ENCODE data around the gene PPP6R2. TPM values are rescaled to one million over a fixed set of nuclear protein-coding genes. Genes with fewer than 3 reads are reported as not detected.

Gene PPP6R2
- total and polyA plus RNA-seq, 2 donors (not counting 3 experiments of a cell fraction or from before 2014, with no cell fraction given), result 38.6 to 54.6 TPM

DNA sequence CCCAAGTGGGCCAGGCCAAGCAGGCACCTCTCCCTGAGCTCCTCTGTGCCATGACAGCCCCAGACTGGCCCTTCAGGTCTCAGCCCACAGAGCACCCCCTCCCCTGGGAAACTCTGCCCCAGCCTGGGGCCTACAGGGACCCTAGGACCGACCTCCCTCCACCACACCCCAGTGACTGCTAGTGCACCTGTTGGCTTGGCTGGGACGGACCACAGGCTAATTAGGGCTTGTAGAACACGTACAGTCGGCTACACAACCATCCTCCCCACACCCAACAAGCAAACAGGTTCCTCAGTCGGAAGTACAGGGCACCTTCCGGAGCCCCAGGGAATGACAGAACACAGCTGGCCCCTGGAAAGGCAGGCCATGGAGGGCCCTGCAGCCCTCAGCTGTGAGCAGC, 127.4 kb downstream of the PPP6R2 start:
- H2AFZ ChIP-seq (ENCODE audit: low read depth, low read length), result no peak overlapping the region

More for the DNA sequence above, 127.4 kb downstream of the PPP6R2 start:
- DNase-seq (ENCODE audit: low read depth, low spot score) (no peak), FAIRE-seq (no peak)
- peaks cover 17% of the 10 kb centered on the region for H3K4me1 ChIP-seq (ENCODE audit: control insufficient read depth, extremely low read depth, insufficient read depth, low read length)
- ChIA-PET POLR2A (no interaction called here), CTCF (interaction anchor here (0.7 to 1.3 kb wide), 3 partner anchors 27 to 150 kb away, joined by 3 read pairs; partner anchors contain the start of gene SCO2)
- H3K9ac ChIP-seq (replicated peaks; ENCODE audit: extremely low read depth, insufficient read depth, low read length), result no peak overlapping the region
- dilution Hi-C loops (cut with MboI; ENCODE audit: extremely low pct_ligation_motif_present, low sequenced_read_pairs) (no loop called here), intact Hi-C loops (cut with micrococcal nuclease) (no loop called here)
- peaks cover 65% of the 10 kb centered on the region for H3K79me2 ChIP-seq (ENCODE audit: control insufficient read depth, insufficient read depth, low read length)
- BruUV-seq (replicated peaks), result no TSS peak
- H3K4me3 ChIP-seq (replicated peaks in 1 of 3; ENCODE audit: insufficient read depth in 1 of 3, low read depth in 1 of 3, low read length in 3 of 3), result no peak overlapping the region
- H4K20me1 ChIP-seq (replicated peaks; ENCODE audit: control insufficient read depth, extremely low read depth, insufficient read depth, low read length), result peaks cover 3% of the 10 kb centered on the region
- no peak for TF ChIP-seq MAX (IDR thresholded peaks at IDR 0.05; ENCODE audit: insufficient read depth, insufficient read length)
- TF ChIP-seq POLR2AphosphoS5 (IDR thresholded peaks at IDR 0.05; ENCODE audit: insufficient read depth, low read depth, low read length), result no peak
- TF ChIP-seq GATA2 (IDR thresholded peaks at IDR 0.05; ENCODE audit: insufficient read depth, insufficient read length, low read depth, low read length), result no peak
- TF ChIP-seq EZH2 (IDR thresholded peaks at IDR 0.05; ENCODE audit: borderline replicate concordance, low read depth, low read length, severe bottlenecking), result no peak
- no peak for TF ChIP-seq CTCF (IDR thresholded peaks at IDR 0.05; ENCODE audit: extremely low read depth in 1 of 2, insufficient read depth in 1 of 2, low read depth in 1 of 2, low read length in 2 of 2)
- TF ChIP-seq POLR2A (IDR thresholded peaks at IDR 0.05; ENCODE audit: low read depth, low read length), result no peak
- TF ChIP-seq MYC (IDR thresholded peaks at IDR 0.05; ENCODE audit: low read depth, low read length), result no peak
- TF ChIP-seq JUN (IDR thresholded peaks at IDR 0.05; ENCODE audit: borderline replicate concordance, insufficient read depth, insufficient read length, low read depth), result no peak
- TF ChIP-seq FOS (IDR thresholded peaks at IDR 0.05; ENCODE audit: borderline replicate concordance, insufficient read depth, low read length), result no peak
- H3K27me3 ChIP-seq (ENCODE audit: control insufficient read depth in 2 of 2, insufficient read depth in 2 of 2, low read length in 2 of 2), result no peaks in the 10 kb centered on the region
- H3K4me2 ChIP-seq (ENCODE audit: insufficient read depth, low read length), result no peak overlapping the region
- H3K36me3 ChIP-seq (ENCODE audit: control insufficient read depth in 2 of 2, extremely low read depth in 1 of 2, insufficient read depth in 2 of 2, low read length in 2 of 2), result peaks cover 0 to 19% of the 10 kb centered on the region in 2 experiments
- H3K27ac ChIP-seq (ENCODE audit: insufficient read depth, low read depth, low read length), result no peak overlapping the region
- no peaks in the 10 kb centered on the region for H3K9me1 ChIP-seq (replicated peaks; ENCODE audit: control insufficient read depth, extremely low read depth, insufficient read depth, low read length)
- H3K9me3 ChIP-seq (replicated peaks; ENCODE audit: control insufficient read depth, insufficient read depth, low read length), result no peaks in the 10 kb centered on the region
